SU-DHL-6 (cell line): ENCODE results near the gene ATG13.

Experiments used
- H2AFZ ChIP-seq: fragments of 200-600 bp; sonication (generic); 2 replicates; pipeline ENCODE4 v1.6.1; 2014; ENCODE audit warnings: low read depth, mild to moderate bottlenecking, moderate library complexity, mixed read lengths, antibody characterized with exemption, low read length; ENCODE audit not compliant: severe bottlenecking
- H3F3A ChIP-seq: fragments of 200-600 bp; shearing (Covaris generic); 2 replicates; pipeline ENCODE4 v1.6.0; 2016; ENCODE audit warnings: antibody characterized with exemption, mild to moderate bottlenecking; ENCODE audit not compliant: insufficient read depth
- H3K27ac ChIP-seq: fragments of 200-600 bp; sonication (generic); 2 replicates; pipeline ENCODE4 v1.5.1; 2016; ENCODE audit warnings: low read depth, mild to moderate bottlenecking, low read length, moderate library complexity, mixed read lengths
- H3K27me3 ChIP-seq: fragments of 200-600 bp; sonication (generic), shearing (Covaris generic); 2 replicates; pipeline ENCODE4 v1.6.0; 2014; ENCODE audit warnings: mild to moderate bottlenecking, low read length
- H3K36me3 ChIP-seq: fragments of 200-600 bp; sonication (generic); 2 replicates; pipeline ENCODE4 v1.6.1; 2014; ENCODE audit warnings: mild to moderate bottlenecking, low read length, mixed read lengths
- H3K4me2 ChIP-seq: fragments of 300-600, 200-600 bp; shearing (Covaris generic), sonication (generic); 2 replicates; pipeline ENCODE4 v1.6.0; 2014; ENCODE audit warnings: low read length, low read depth, mild to moderate bottlenecking; ENCODE audit not compliant: poor library complexity, severe bottlenecking
- H3K4me3 ChIP-seq: fragments of 200-600 bp; sonication (generic); 2 replicates; pipeline ENCODE4 v1.5.1; 2014; ENCODE audit warnings: antibody characterized with exemption, low read length, mild to moderate bottlenecking, mixed read lengths; ENCODE audit not compliant: insufficient read depth, poor library complexity, severe bottlenecking
- H3K79me2 ChIP-seq: fragments of 200-600 bp; sonication (generic); 2 replicates; pipeline ENCODE4 v1.6.1; 2014; ENCODE audit warnings: mild to moderate bottlenecking, low read length, moderate library complexity; ENCODE audit not compliant: insufficient read depth
- H3K9ac ChIP-seq: fragments of 200-600 bp; sonication (generic); 2 replicates; pipeline ENCODE4 v1.7.0; 2014; ENCODE audit warnings: mild to moderate bottlenecking, low read length
- H3K9me2 ChIP-seq: fragments of 200-600 bp; sonication (generic); replicated peaks from 2 replicates; pipeline ENCODE4 v1.6.1; 2014; ENCODE audit warnings: low read length; ENCODE audit not compliant: insufficient read depth
- H3K9me3 ChIP-seq: fragments of 200-600 bp; sonication (generic); 2 replicates; pipeline ENCODE4 v1.6.1; 2014; ENCODE audit warnings: low read length, mixed read lengths; ENCODE audit not compliant: insufficient read depth
- H4K20me1 ChIP-seq: fragments of 200-600 bp; sonication (generic); 2 replicates; pipeline ENCODE4 v1.6.1; 2014; ENCODE audit warnings: low read depth, mild to moderate bottlenecking, antibody characterized with exemption, low read length, moderate library complexity, mixed read lengths
- EZH2phosphoT487 ChIP-seq: fragments of 200-600 bp; sonication (generic), shearing (Covaris generic); conservative IDR thresholded peaks from 2 replicates; pipeline ENCODE4 v1.6.1; 2018; ENCODE audit warnings: mild to moderate bottlenecking, antibody characterized with exemption, low read length, moderate library complexity, mixed read lengths
- TF ChIP-seq, protein P1 (sequence below): fragments of 200-600 bp; sonication (generic); IDR thresholded peaks from one replicate; pipeline ENCODE4 v1.5.1; 2017; ENCODE audit warnings: antibody characterized with exemption, mild to moderate bottlenecking, low read length, moderate library complexity; ENCODE audit not compliant: insufficient read depth, poor library complexity, severe bottlenecking

ATG13 gene

DNA sequence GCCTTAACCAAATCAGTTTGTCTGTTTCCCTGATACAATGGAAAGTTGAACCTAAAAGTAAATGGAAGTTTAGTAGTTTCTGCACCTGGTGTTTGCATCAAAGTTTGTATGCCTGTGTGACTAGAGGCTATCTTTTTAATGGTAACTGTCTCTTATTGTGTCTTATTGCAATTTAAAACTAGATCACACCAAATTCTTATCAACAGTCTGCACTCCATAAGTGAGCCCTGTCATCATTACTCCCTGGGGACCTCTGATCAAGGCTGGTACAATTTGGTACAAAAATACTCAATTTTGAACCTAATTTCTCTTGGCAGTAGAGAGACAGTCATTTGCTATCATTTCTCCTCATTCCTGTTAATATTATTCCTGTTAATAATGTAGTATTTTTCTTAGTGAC lies 45.0 kb downstream of the ATG13 start:
- TF ChIP-seq, protein P1, sequence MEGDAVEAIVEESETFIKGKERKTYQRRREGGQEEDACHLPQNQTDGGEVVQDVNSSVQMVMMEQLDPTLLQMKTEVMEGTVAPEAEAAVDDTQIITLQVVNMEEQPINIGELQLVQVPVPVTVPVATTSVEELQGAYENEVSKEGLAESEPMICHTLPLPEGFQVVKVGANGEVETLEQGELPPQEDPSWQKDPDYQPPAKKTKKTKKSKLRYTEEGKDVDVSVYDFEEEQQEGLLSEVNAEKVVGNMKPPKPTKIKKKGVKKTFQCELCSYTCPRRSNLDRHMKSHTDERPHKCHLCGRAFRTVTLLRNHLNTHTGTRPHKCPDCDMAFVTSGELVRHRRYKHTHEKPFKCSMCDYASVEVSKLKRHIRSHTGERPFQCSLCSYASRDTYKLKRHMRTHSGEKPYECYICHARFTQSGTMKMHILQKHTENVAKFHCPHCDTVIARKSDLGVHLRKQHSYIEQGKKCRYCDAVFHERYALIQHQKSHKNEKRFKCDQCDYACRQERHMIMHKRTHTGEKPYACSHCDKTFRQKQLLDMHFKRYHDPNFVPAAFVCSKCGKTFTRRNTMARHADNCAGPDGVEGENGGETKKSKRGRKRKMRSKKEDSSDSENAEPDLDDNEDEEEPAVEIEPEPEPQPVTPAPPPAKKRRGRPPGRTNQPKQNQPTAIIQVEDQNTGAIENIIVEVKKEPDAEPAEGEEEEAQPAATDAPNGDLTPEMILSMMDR: no peak
- TF ChIP-seq EZH2phosphoT487: no peak
- Histone ChIP-seq H3K27ac (no peak overlapping the region), H3K36me3 (no peaks in the 10 kb centered on the region; the same call in 1 of the 2 replicates), H3K9ac (no peak overlapping the region), H3K79me2 (no peaks in the 10 kb centered on the region), H3K4me3 (no peak overlapping the region), H3K27me3 (no peaks in the 10 kb centered on the region), H4K20me1 (no peaks in the 10 kb centered on the region), H3F3A (no peaks in the 10 kb centered on the region), H3K4me2 (no peak overlapping the region), H3K9me2 (no peaks in the 10 kb centered on the region), H3K9me3 (no peaks in the 10 kb centered on the region), H2AFZ (no peak overlapping the region)

DNA sequence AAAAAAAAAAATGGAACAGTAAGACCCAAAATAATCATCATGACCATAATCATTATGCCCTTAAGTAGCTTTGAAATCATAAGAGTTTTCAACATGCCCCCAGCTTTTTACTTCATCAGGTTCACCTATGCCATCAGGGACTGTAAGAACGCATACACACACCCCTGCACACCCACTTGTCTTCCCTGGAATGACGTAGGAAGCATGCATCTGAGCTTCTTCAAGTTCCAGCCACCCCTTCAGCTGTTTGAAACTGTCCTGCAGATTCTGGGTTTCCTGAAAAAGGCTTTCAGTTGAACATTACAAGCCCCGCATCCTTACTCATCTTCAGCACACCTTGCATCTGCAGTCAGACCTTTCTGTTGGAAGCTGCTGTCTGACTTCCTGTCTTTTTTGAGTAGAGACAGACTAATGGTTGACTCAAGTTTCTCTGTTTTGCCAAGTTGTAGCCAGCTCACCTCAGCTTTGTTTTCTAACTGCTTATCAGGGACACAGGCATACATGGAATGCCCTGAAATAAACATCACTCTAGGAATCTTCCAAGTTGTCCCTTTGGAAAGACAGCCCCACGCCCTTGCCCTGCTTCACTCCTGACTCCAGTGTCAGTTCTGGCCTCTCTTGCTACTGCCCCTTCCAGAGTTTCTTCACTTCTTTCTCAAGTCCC lies 46.1 kb downstream of the ATG13 start:
- H3K27me3 ChIP-seq: no peaks in the 10 kb centered on the region
- H3F3A ChIP-seq: no peaks in the 10 kb centered on the region
- H4K20me1 ChIP-seq: no peaks in the 10 kb centered on the region
- TF ChIP-seq EZH2phosphoT487: no peak
- TF ChIP-seq, protein P1: no peak
- no peak overlapping the region for H3K4me3 ChIP-seq
- H3K36me3 ChIP-seq: no peaks in the 10 kb centered on the region; the same call in 1 of the 2 replicates
- H3K9ac ChIP-seq: no peak overlapping the region
- no peak overlapping the region for H3K27ac ChIP-seq
- no peaks in the 10 kb centered on the region for H3K9me3 ChIP-seq
- H2AFZ ChIP-seq: no peak overlapping the region
- H3K4me2 ChIP-seq: no peak overlapping the region
- no peaks in the 10 kb centered on the region for H3K9me2 ChIP-seq
- no peaks in the 10 kb centered on the region for H3K79me2 ChIP-seq

DNA sequence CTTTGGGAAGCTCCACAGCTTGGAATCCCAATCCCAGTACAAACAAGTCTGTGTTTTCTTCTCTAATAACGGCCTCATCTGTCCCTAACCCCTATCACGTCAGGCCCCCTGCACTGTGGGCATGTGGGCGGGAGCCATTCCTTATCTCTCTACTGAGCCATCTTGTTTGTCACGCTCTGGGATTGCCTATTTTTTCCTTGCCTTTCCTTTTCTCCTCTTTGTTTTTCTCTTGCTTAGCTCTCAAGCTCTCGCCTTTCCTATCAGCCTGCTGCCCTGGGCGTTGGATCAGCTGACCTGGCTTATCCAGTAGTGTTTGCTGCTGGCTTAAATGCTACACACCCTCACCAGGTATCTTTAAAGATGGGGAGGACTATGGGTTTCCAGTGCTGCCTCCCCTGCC lies 47.3 kb downstream of the ATG13 start:
- Histone ChIP-seq H3K4me3 (no peak overlapping the region), H3K9me3 (no peaks in the 10 kb centered on the region), H3K9ac (no peak overlapping the region), H4K20me1 (no peaks in the 10 kb centered on the region), H3K4me2 (no peak overlapping the region), H3K79me2 (no peaks in the 10 kb centered on the region), H2AFZ (no peak overlapping the region), H3K27me3 (no peaks in the 10 kb centered on the region), H3K36me3 (no peaks in the 10 kb centered on the region; the same call in 1 of the 2 replicates), H3K9me2 (no peaks in the 10 kb centered on the region), H3F3A (no peaks in the 10 kb centered on the region), H3K27ac (no peak overlapping the region)
- TF ChIP-seq EZH2phosphoT487: no peak
- TF ChIP-seq, protein P1: no peak
